HCT116 (cell line): Measurements from ENCODE around the gene OPN1SW. TPM values are rescaled to one million over a fixed set of nuclear protein-coding genes. Genes with fewer than 3 reads are reported as not detected.

ENCODE experiments used
- ATAC-seq: fragments of 200-7000 bp; cut with Tn5 transposase; 2 replicates; pipeline ENCODE4 v1.9.1; 2020; ENCODE audit warnings: mild to moderate bottlenecking, moderate library complexity
- BruUV-seq: library from RNA; stranded (reverse); fragments of 400-500 nt; replicated peaks from 2 replicates; lab custom pipeline; 2021; lab: Mats Ljungman, UMichigan
- CTCF ChIA-PET: fragments of 300-600 bp; sonication (Branson Sonifier 250); formaldehyde crosslinking; loops from one replicate; lab custom pipeline; 2021; ENCODE audit warnings: antibody characterized with exemption; lab: Charles Lee
- POLR2A ChIA-PET: fragments of 300-600, 350-600 bp; sonication (Branson Sonifier 250); formaldehyde crosslinking; loops from one replicate; lab custom pipeline; 2021; ENCODE audit warnings: antibody characterized with exemption; lab: Charles Lee
- RAD21 ChIA-PET, 2 experiments: fragments of 300-600 bp; sonication (Branson Sonifier 250); formaldehyde crosslinking; loops; one replicate each; lab custom pipeline; 2023; ENCODE audit warnings: low total read pairs in 2 of 2; ENCODE audit not compliant: uncharacterized antibody in 2 of 2, unreplicated experiment in 2 of 2, low non-redundant PET in 1 of 2; lab: Charles Lee
- DNase-seq: peaks from one replicate; pipeline ENCODE4 v3.0.0-alpha.2; 2010; ENCODE audit warnings: low read depth, low spot score
- H2AFZ ChIP-seq: fragments of 200-600 bp; shearing (Covaris generic), sonication (generic); 2 replicates; pipeline ENCODE4 v1.6.1; 2017; ENCODE audit warnings: low read depth, mixed run types, mixed read lengths, antibody characterized with exemption, low read length; ENCODE audit not compliant: poor library complexity, severe bottlenecking
- H3K27ac ChIP-seq: 2 replicates; pipeline ENCODE4 v1.5.1; 2012; ENCODE audit warnings: low read depth, low read length
- H3K27me3 ChIP-seq: fragments of 200-600 bp; sonication (generic); 2 replicates; pipeline ENCODE4 v1.6.1; 2016; ENCODE audit warnings: mixed run types, low read length, mixed read lengths; ENCODE audit not compliant: insufficient read depth
- H3K36me3 ChIP-seq, 2 experiments: fragments of 200-500 bp in 1 of 2; fragments of 200-600 bp in 1 of 2; sonication (Bioruptor generic) in 1 of 2; sonication (generic) in 1 of 2; 2 replicates each; pipeline versions ENCODE4 v1.5.1 to v1.6.1; 2014 to 2016; ENCODE audit warnings: low read length in 2 of 2, inconsistent platforms in 1 of 2, mixed read lengths in 1 of 2, mixed run types in 1 of 2; ENCODE audit not compliant: insufficient read depth in 2 of 2, control insufficient read depth in 1 of 2
- H3K4me1 ChIP-seq, 2 experiments: fragments of 200-600 bp in 1 of 2; sonication (generic) in 1 of 2; 2 replicates each; pipeline versions ENCODE4 v1.5.1 to v1.6.1; 2012 to 2017; ENCODE audit warnings: low read length in 2 of 2, inconsistent platforms in 1 of 2, mild to moderate bottlenecking in 1 of 2, mixed read lengths in 1 of 2, mixed run types in 1 of 2, moderate library complexity in 1 of 2; ENCODE audit not compliant: insufficient read depth in 2 of 2, control insufficient read depth in 1 of 2
- H3K4me2 ChIP-seq: fragments of 200-600 bp; sonication (generic); 2 replicates; pipeline ENCODE4 v1.6.1; 2017; ENCODE audit warnings: mixed run types, low read length, mixed read lengths
- H3K4me3 ChIP-seq, 2 experiments: fragments of 200-600 bp in 1 of 2; sonication (generic) in 1 of 2; replicated peaks in 1 of 2; 2 replicates each; pipeline ENCODE4 v1.5.1; 2011 to 2016; ENCODE audit warnings: low read length in 2 of 2, control low read depth in 1 of 2, low read depth in 1 of 2, mild to moderate bottlenecking in 1 of 2, mixed read lengths in 1 of 2, mixed run types in 1 of 2
- H3K79me2 ChIP-seq: fragments of 200-600 bp; sonication (generic); 2 replicates; pipeline ENCODE4 v1.6.1; 2017; ENCODE audit warnings: mild to moderate bottlenecking, mixed run types, low read length, moderate library complexity, mixed read lengths; ENCODE audit not compliant: insufficient read depth
- H3K9ac ChIP-seq: fragments of 200-600 bp; sonication (generic); 2 replicates; pipeline ENCODE4 v1.6.1; 2016; ENCODE audit warnings: low read length, mixed read lengths
- H3K9me2 ChIP-seq: fragments of 200-600 bp; sonication (generic), shearing (Covaris generic); 2 replicates; pipeline ENCODE4 v1.6.1; 2017; ENCODE audit warnings: mixed run types, mild to moderate bottlenecking, moderate library complexity; ENCODE audit not compliant: insufficient read depth
- H3K9me3 ChIP-seq, 2 experiments: fragments of 200-500 bp in 1 of 2; fragments of 200-600 bp in 1 of 2; sonication (Bioruptor generic) in 1 of 2; sonication (generic) in 1 of 2; 2 replicates each; pipeline ENCODE4 v1.6.1; 2014 to 2017; ENCODE audit warnings: low read length in 2 of 2, mixed read lengths in 2 of 2, inconsistent platforms in 1 of 2, low read depth in 1 of 2, mild to moderate bottlenecking in 1 of 2, mixed run types in 1 of 2, moderate library complexity in 1 of 2; ENCODE audit not compliant: control insufficient read depth in 1 of 2, insufficient read depth in 1 of 2
- H4K20me1 ChIP-seq: fragments of 200-600 bp; sonication (generic), shearing (Covaris generic); 2 replicates; pipeline ENCODE4 v1.6.1; 2017; ENCODE audit warnings: mixed run types, mild to moderate bottlenecking, moderate library complexity; ENCODE audit not compliant: insufficient read depth
- EGR1 ChIP-seq: IDR thresholded peaks from 2 replicates; pipeline ENCODE4 v1.6.1; 2012; ENCODE audit warnings: low read depth
- FOSL1 ChIP-seq: IDR thresholded peaks from 2 replicates; pipeline ENCODE4 v1.6.1; 2012; ENCODE audit warnings: low read depth
- MAX ChIP-seq: IDR thresholded peaks from 2 replicates; pipeline ENCODE4 v1.6.1; 2012
- POLR2A ChIP-seq: IDR thresholded peaks from 2 replicates; pipeline ENCODE4 v1.7.0; 2011; ENCODE audit warnings: borderline replicate concordance; ENCODE audit not compliant: insufficient read depth, insufficient read length; ENCODE audit errors: extremely low read depth
- RAD21 ChIP-seq: IDR thresholded peaks from 2 replicates; pipeline ENCODE4 v1.6.1; 2012; ENCODE audit warnings: low read depth, mild to moderate bottlenecking
- SP1 ChIP-seq: IDR thresholded peaks from 2 replicates; pipeline ENCODE4 v1.6.1; 2012; ENCODE audit warnings: low read depth
- SRF ChIP-seq: IDR thresholded peaks from 2 replicates; pipeline ENCODE4 v1.6.1; 2012; ENCODE audit warnings: low read depth
- ZBTB33 ChIP-seq: IDR thresholded peaks from 2 replicates; pipeline ENCODE4 v1.6.1; 2011; ENCODE audit warnings: mild to moderate bottlenecking, low read length, moderate library complexity; ENCODE audit not compliant: insufficient replicate concordance; ENCODE audit errors: extremely low read depth
- ZFX ChIP-seq: fragments of 450-650 bp; IDR thresholded peaks from 2 replicates; pipeline ENCODE4 v1.6.1; 2017
- ZNF274 ChIP-seq: fragments of 200-500 bp; sonication (Bioruptor generic); IDR thresholded peaks from 2 replicates; pipeline ENCODE4 v1.6.1; 2014; ENCODE audit warnings: mild to moderate bottlenecking, low read depth, low read length, inconsistent platforms
- intact Hi-C: fragments of 100-400 bp; cut with micrococcal nuclease; formaldehyde crosslinking; loops from 2 replicates; pipeline ENCODE4 v1.10.0; 2022
- total RNA-seq: library from RNA; stranded (reverse); gene quantifications from one replicate; pipeline ENCODE4 v1.2.1, GENCODE V29; 2021; ENCODE audit not compliant: unreplicated experiment
- TF ChIP-seq, protein P1 (sequence below), 3 experiments: fragments of 200-600 bp in 1 of 3; sonication (generic) in 1 of 3; IDR thresholded peaks in 2 of 3; conservative IDR thresholded peaks in 1 of 3; 2 replicates each; pipeline ENCODE4 v1.5.1; 2012 to 2017; ENCODE audit warnings: low read depth in 2 of 3, low read length in 2 of 3, antibody characterized with exemption in 1 of 3, borderline replicate concordance in 1 of 3, control low read depth in 1 of 3, mild to moderate bottlenecking in 1 of 3, mixed read lengths in 1 of 3, mixed run types in 1 of 3, moderate library complexity in 1 of 3; ENCODE audit not compliant: insufficient read depth in 1 of 3

OPN1SW gene
- total RNA-seq, 1 experiment from 2014 or later = not detected

GRCh38 chr7:128767475-128768110 is 8.0 kb downstream of the OPN1SW start:
- TF ChIP-seq SRF = no peak
- TF ChIP-seq, protein P1, sequence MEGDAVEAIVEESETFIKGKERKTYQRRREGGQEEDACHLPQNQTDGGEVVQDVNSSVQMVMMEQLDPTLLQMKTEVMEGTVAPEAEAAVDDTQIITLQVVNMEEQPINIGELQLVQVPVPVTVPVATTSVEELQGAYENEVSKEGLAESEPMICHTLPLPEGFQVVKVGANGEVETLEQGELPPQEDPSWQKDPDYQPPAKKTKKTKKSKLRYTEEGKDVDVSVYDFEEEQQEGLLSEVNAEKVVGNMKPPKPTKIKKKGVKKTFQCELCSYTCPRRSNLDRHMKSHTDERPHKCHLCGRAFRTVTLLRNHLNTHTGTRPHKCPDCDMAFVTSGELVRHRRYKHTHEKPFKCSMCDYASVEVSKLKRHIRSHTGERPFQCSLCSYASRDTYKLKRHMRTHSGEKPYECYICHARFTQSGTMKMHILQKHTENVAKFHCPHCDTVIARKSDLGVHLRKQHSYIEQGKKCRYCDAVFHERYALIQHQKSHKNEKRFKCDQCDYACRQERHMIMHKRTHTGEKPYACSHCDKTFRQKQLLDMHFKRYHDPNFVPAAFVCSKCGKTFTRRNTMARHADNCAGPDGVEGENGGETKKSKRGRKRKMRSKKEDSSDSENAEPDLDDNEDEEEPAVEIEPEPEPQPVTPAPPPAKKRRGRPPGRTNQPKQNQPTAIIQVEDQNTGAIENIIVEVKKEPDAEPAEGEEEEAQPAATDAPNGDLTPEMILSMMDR (IDR thresholded peaks at IDR 0.05 in 2 of 3, conservative IDR thresholded peaks at IDR 0.05 in 1 of 3; ENCODE audit: borderline replicate concordance in 1 of 3, insufficient read depth in 1 of 3, low read depth in 2 of 3, low read length in 2 of 3) = no peak
- no peak for TF ChIP-seq ZFX
- no peak for TF ChIP-seq POLR2A
- no peak for TF ChIP-seq FOSL1
- no peak for TF ChIP-seq ZNF274
- TF ChIP-seq RAD21 = no peak
- TF ChIP-seq SP1 = no peak
- TF ChIP-seq EGR1 = no peak
- no peak for TF ChIP-seq MAX
- TF ChIP-seq ZBTB33 = no peak
- no TSS peak for BruUV-seq
- CTCF ChIA-PET = no interaction called here

More at GRCh38 chr7:128767475-128768110, 8.0 kb downstream of the OPN1SW start:
- ATAC-seq = no peak
- Histone ChIP-seq H3K4me3 (no peak overlapping the region), H3K9ac (no peak overlapping the region), H4K20me1 (no peaks in the 10 kb centered on the region), H3K9me2 (no peaks in the 10 kb centered on the region), H3K36me3 (peaks cover 34 to 58% of the 10 kb centered on the region in 2 experiments), H3K4me2 (no peak overlapping the region), H3K27ac (no peak overlapping the region), H2AFZ (no peak overlapping the region), H3K27me3 (no peaks in the 10 kb centered on the region), H3K79me2 (no peaks in the 10 kb centered on the region), H3K9me3 (no peaks in the 10 kb centered on the region), H3K4me1 (no peaks in the 10 kb centered on the region)
- DNase-seq = no peak
- POLR2A ChIA-PET = no interaction called here
- intact Hi-C loops = no loop called here
- RAD21 ChIA-PET = no interaction called here
